ENCODE results near the gene PCSK2.

GRCh38 chr20:17227219-17227575, 357 bp downstream of the PCSK2 start:
- TF ChIP-seq CTCF (IDR thresholded peaks at IDR 0.05; ENCODE audit: low read depth, low read length, poor library complexity, severe bottlenecking), result no peak
- no peak for TF ChIP-seq EZH2phosphoT487 (IDR thresholded peaks at IDR 0.05; ENCODE audit: borderline replicate concordance, low read length)
